Upper lobe of right lung (tissue), 1 donor: ENCODE data around the gene PCCA. TPM values are rescaled to one million over a fixed set of nuclear protein-coding genes. Genes with fewer than 3 reads are reported as not detected.

Experiments
- ATAC-seq: fragments of 200-7000 bp; cut with Tn5 transposase; one replicate; pipeline ENCODE4 v1.9.1; 2020; ENCODE audit warnings: mild to moderate bottlenecking, moderate library complexity
- DNase-seq: peaks from one replicate; pipeline ENCODE4 v3.0.0-alpha.2; 2020
- H3K27ac ChIP-seq: fragments of 200-600 bp; one replicate; pipeline ENCODE4 v1.8.0; 2022
- H3K27me3 ChIP-seq: fragments of 200-600 bp; one replicate; pipeline ENCODE4 v1.8.0; 2022; ENCODE audit warnings: mild to moderate bottlenecking
- H3K36me3 ChIP-seq: fragments of 200-600 bp; one replicate; pipeline ENCODE4 v1.8.0; 2022
- H3K4me1 ChIP-seq: fragments of 200-600 bp; one replicate; pipeline ENCODE4 v1.8.0; 2022
- H3K4me3 ChIP-seq: fragments of 200-600 bp; one replicate; pipeline ENCODE4 v1.8.0; 2022; ENCODE audit warnings: mild to moderate bottlenecking
- H3K9me3 ChIP-seq: fragments of 200-600 bp; one replicate; pipeline ENCODE4 v1.8.0; 2022
- CTCF ChIP-seq: fragments of 200-600 bp; IDR thresholded peaks from one replicate; pipeline ENCODE4 v1.8.0; 2022; ENCODE audit warnings: antibody characterized with exemption
- intact Hi-C: fragments of 100-400 bp; cut with DNase I; formaldehyde crosslinking; loops from one replicate; pipeline ENCODE4 v1.11.0; 2022
- total RNA-seq: library from RNA; stranded (reverse); fragmentation: NEBNext Ultra II Directional; extraction: Animal tissue kit (Norgen Biotek cat#: 25700); gene quantifications from one replicate; pipeline ENCODE4 v1.2.1, GENCODE V29; 2021
- donor health status: DM: no; HTN: yes; CAD: no; lungs with severe emphysema.

The PCCA gene
- total RNA-seq, 1 donor from 2014 or later = 34.7 TPM

GRCh38 chr13:100484702-100485101 lies 395.8 kb downstream of the PCCA start:
- no peaks in the 10 kb centered on the region for H3K4me1 ChIP-seq
- no peak for TF ChIP-seq CTCF
- H3K27ac ChIP-seq = no peak overlapping the region
- DNase-seq (no peak), ATAC-seq (no peak)
- no peaks in the 10 kb centered on the region for H3K36me3 ChIP-seq
- H3K27me3 ChIP-seq = no peaks in the 10 kb centered on the region
- intact Hi-C loops = no loop called here
- no peak overlapping the region for H3K4me3 ChIP-seq
- no peaks in the 10 kb centered on the region for H3K9me3 ChIP-seq

- Histone ChIP-seq H3K9me3 (no peaks in the 10 kb centered on the region), H3K36me3 (no peaks in the 10 kb centered on the region), H3K27me3 (no peaks in the 10 kb centered on the region), H3K27ac (no peak overlapping the region), H3K4me3 (no peak overlapping the region), H3K4me1 (no peaks in the 10 kb centered on the region)
- no peak for DNase-seq
- no peak for TF ChIP-seq CTCF
- ATAC-seq = no peak
- intact Hi-C loops = no loop called here
Measured at GRCh38 chr13:100485265-100485664, 396.4 kb downstream of the PCCA start.

- no peaks in the 10 kb centered on the region for H3K27me3 ChIP-seq
- no peak for TF ChIP-seq CTCF
Measured at GRCh38 chr13:100490692-100491091, 401.8 kb downstream of the PCCA start.

GRCh38 chr13:100491164-100491842 lies 402.4 kb downstream of the PCCA start:
- Histone ChIP-seq H3K4me3 (no peak overlapping the region), H3K27me3 (no peaks in the 10 kb centered on the region), H3K9me3 (no peaks in the 10 kb centered on the region), H3K27ac (peak overlapping the region; percentile 51), H3K4me1 (peaks cover 16% of the 10 kb centered on the region), H3K36me3 (no peaks in the 10 kb centered on the region)
- intact Hi-C loops = no loop called here
- ATAC-seq (peak; percentile 37), DNase-seq (no peak)
- no peak for TF ChIP-seq CTCF

More at GRCh38 chr13:100490692-100491091, 401.8 kb downstream of the PCCA start:
- Histone ChIP-seq H3K9me3 (no peaks in the 10 kb centered on the region), H3K4me1 (peaks cover 16% of the 10 kb centered on the region), H3K27ac (peak overlapping the region; percentile 51), H3K4me3 (no peak overlapping the region), H3K36me3 (no peaks in the 10 kb centered on the region)
- ATAC-seq (peak; percentile 83), DNase-seq (no peak)
- intact Hi-C loops = no loop called here

GRCh38 chr13:100493418-100493817 lies 404.5 kb downstream of the PCCA start:
- ATAC-seq (peak; percentile 44), DNase-seq (no peak)
- Histone ChIP-seq H3K4me1 (peaks cover 16% of the 10 kb centered on the region), H3K9me3 (no peaks in the 10 kb centered on the region), H3K36me3 (no peaks in the 10 kb centered on the region), H3K27me3 (no peaks in the 10 kb centered on the region), H3K27ac (no peak overlapping the region), H3K4me3 (no peak overlapping the region)
- no peak for TF ChIP-seq CTCF
- intact Hi-C loops = no loop called here

GRCh38 chr13:100495455-100495854 lies 406.6 kb downstream of the PCCA start:
- H3K27me3 ChIP-seq = no peaks in the 10 kb centered on the region
- no peak for DNase-seq
- peaks cover 15% of the 10 kb centered on the region for H3K4me1 ChIP-seq
- no peaks in the 10 kb centered on the region for H3K36me3 ChIP-seq
- no peak for TF ChIP-seq CTCF
- no peak overlapping the region for H3K27ac ChIP-seq
- no peak for ATAC-seq
- intact Hi-C loops = no loop called here
- H3K4me3 ChIP-seq = no peak overlapping the region
- H3K9me3 ChIP-seq = no peaks in the 10 kb centered on the region
